LNCaP clone FGC (cell line): Measurements from ENCODE around the gene SCCPDH.
"Not testable (repeated sequence)": the region's sequence is repeated elsewhere in the genome, so short reads cannot be mapped to it uniquely, and the experiment has no call there.

Source experiments
- DNase-seq: peaks from one replicate; pipeline ENCODE4 v3.0.0-alpha.2; 2011; ENCODE audit warnings: low read depth
- H3K4me3 ChIP-seq: 2 replicates; pipeline ENCODE4 v1.5.1; 2011; ENCODE audit warnings: mild to moderate bottlenecking, low read depth, low read length, control low read depth
- CTCF ChIP-seq: IDR thresholded peaks from 2 replicates; pipeline ENCODE4 v1.5.1; 2012; ENCODE audit warnings: mild to moderate bottlenecking; ENCODE audit not compliant: control insufficient read depth, insufficient read depth; ENCODE audit errors: extremely low read depth

Gene SCCPDH

GRCh38 chr1:246734866-246735265, 10.7 kb downstream of the SCCPDH start:
- TF ChIP-seq CTCF = no peak
- DNase-seq = no peak
- no peak overlapping the region for H3K4me3 ChIP-seq

- DNase-seq = peak; percentile 86
- no peak for TF ChIP-seq CTCF
- H3K4me3 ChIP-seq = no peak overlapping the region
Measured at GRCh38 chr1:246735735-246736134, 11.5 kb downstream of the SCCPDH start.

GRCh38 chr1:246742396-246742795, 18.2 kb downstream of the SCCPDH start:
- DNase-seq = no peak
- no peak for TF ChIP-seq CTCF
- no peak overlapping the region for H3K4me3 ChIP-seq

GRCh38 chr1:246746155-246746554, 21.9 kb downstream of the SCCPDH start:
- not testable (repeated sequence) for H3K4me3 ChIP-seq, DNase-seq

- H3K4me3 ChIP-seq = no peak overlapping the region
- no peak for TF ChIP-seq CTCF
- DNase-seq = no peak
Measured at GRCh38 chr1:246748006-246748405, 23.8 kb downstream of the SCCPDH start.

- no peak for TF ChIP-seq CTCF
- DNase-seq = no peak
- H3K4me3 ChIP-seq = no peak overlapping the region
Measured at GRCh38 chr1:246748867-246749266, 24.7 kb downstream of the SCCPDH start.

- H3K4me3 ChIP-seq = no peak overlapping the region
- no peak for TF ChIP-seq CTCF
- no peak for DNase-seq
Measured at GRCh38 chr1:246750752-246751151, 26.5 kb downstream of the SCCPDH start.
